Measurements from ENCODE around the gene COPS7A.

COPS7A gene

DNA sequence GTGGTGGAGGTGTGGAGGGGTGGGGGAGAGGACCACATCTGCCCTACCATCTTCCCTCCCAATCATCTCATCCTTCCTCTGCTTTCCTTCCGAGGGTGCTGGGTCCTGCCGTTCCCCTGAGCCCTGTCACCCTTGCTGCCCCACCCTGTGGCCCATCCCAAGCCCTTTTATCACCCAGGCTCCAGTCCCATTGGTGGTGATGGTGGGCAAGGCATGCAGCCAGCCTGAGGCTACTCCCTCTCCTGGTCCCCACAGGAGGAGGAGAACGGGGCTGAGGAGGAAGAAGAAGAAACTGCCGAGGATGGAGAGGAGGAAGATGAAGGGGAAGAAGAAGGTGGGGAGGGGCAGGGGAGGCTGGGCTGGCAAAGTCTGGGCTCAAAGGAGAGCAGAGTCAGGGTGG, 45.8 kb downstream of the COPS7A start:
- no peak for DNase-seq (ENCODE audit: low read depth in 2 of 2)

DNA sequence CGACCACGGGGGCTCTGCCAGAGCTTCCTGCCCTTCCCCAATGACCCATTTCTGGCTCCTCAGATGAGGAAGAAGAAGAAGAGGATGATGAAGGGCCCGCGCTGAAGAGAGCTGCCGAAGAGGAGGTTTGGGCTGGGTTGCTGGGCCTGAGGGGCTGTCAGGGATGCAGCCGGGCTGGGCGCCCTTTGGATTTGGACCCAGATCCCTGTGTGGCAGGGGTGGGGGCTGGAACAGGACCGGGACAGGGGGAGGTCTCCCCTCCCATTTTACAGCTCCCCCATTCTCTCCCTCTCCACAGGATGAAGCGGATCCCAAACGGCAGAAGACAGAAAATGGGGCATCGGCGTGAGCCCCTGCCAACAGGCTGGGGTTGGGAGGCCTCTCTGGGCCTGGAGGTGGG, 46.2 kb downstream of the COPS7A start:
- no peak for DNase-seq (ENCODE audit: low read depth in 2 of 2)

DNA sequence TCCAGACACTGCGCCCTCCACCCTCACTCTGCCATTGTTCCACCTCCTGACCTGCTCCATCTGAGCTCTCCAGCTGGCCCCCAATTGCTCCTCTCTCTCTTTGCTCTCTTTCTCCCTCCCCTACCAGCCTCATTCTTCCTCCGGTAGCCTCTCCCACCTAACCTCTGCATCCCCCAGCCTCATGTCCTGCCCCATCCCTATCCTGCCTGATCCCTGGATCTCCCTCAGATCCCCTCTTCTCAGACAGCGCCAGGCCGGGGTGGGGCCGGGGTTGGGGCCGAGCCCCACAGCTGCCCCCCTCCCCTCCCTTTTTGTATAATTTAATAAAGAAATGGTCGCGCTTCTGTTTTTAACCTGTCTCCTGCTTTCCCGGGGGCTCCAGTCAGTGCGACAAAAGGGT, 46.8 kb downstream of the COPS7A start:
- no peak for DNase-seq (ENCODE audit: low read depth in 2 of 2)

DNA sequence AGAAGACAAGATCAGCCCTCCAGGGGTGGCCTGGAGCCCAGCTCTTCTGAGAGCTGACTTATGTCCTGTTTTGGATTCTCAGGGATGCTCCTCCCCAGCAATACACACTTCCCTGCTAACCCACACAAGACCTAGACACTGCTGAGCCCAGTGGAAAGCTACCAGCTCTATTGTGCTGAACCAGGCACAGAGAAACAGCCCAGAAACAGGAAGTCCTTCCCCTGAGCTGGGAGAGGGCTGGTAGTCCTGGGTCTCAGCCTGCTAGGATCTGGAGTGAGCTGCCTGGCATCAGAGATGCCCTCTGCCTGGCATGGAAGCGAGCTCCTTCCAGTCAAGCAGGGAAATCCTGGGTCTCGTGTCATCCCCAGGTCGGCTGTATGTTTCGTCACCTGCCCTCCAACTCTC, 47.2 kb downstream of the COPS7A start:
- no peak for DNase-seq (ENCODE audit: low read depth in 2 of 2)

DNA sequence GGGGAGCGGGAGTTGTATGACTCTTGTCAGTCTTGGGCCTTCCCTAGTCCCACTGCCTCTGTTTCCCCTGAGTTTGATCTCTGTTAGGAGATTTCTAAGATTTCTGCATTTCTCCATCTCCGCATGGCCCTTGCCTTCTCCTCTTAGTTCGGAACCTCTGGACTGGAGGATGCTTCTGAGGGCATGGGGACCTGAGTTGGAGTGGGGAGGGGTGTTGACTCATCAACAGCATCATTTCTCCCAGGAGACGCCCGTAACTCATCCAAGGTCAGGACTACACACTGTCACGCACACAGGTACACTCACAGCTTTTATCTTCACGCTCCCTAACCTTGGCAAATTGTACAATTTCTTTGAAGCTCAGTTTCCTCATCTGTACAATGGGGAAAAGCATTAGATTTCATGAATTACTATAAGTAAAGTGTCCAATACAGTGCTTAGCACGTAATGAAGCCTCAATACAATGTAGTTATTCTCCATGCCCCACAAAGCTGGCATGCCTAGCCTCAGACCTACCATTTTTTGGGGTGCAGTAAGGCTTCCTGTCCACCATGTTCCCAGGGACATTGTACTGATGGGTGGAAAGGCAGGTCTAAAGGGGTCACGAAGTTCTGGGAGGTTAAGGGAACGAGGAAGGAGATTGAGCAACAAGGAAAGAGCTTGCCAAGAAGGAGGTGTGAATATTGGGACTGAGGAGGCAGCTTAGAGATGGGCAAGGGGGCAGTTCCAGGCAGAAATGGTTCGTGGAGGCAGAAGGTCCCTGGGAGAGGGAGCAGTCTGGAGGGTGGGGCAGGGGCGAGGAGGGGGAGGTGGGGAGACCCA, 47.9 kb downstream of the COPS7A start:
- no peak for DNase-seq (ENCODE audit: low read depth in 2 of 2)

DNA sequence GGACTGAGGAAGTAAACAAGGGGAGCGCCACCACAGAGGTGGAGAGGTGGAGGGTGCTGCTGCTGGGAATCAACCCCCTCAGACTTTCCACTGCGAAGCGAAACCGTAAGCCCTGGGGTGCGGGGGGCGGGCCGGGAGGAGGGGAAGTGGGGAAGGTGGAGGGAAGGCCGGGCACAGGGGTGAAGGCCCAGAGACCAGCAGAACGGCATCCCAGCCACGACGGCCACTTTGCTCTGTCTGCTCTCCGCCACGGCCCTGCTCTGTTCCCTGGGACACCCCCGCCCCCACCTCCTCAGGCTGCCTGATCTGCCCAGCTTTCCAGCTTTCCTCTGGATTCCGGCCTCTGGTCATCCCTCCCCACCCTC, 48.5 kb downstream of the COPS7A start, which contains the start of gene LAG3:
Gene LAG3, plus strand, starts transcription at position 190 of the 365 bp plus-strand sequence. CDS start 333 bp downstream, outside the sequence.
- DNase-seq (ENCODE audit: low read depth in 2 of 2) = peak; percentile 65 to 73

DNA sequence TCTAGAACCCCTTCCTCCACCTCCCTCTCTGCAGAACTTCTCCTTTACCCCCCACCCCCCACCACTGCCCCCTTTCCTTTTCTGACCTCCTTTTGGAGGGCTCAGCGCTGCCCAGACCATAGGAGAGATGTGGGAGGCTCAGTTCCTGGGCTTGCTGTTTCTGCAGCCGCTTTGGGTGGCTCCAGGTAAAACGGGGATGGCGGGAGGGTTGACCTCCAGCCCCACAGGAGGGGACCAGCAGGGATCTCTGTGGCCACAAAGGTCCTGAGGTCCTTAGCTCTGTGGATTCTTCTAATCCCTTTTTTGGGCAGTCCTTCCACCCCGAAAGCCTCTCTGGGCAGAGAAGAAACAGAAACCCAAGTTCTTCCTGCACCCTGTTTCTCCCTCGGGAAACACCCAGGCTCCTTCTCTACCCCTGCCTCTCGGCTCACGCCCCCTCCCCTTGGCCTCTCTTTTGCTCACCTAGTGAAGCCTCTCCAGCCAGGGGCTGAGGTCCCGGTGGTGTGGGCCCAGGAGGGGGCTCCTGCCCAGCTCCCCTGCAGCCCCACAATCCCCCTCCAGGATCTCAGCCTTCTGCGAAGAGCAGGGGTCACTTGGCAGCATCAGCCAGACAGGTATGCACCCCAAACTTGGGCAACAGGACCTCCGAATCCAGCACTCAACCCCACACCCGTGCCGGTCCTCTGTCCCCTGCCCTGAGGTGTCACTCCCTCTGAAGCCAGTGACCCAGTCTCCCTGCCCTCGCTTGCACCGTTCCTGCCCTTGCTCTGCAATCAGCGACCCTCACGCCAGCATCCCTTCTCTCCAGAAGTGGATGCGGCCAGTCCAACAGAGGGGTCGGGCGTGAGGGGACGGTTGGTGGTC, 49.1 kb downstream of the COPS7A start:
- DNase-seq (ENCODE audit: low read depth in 2 of 2) = no peak

DNA sequence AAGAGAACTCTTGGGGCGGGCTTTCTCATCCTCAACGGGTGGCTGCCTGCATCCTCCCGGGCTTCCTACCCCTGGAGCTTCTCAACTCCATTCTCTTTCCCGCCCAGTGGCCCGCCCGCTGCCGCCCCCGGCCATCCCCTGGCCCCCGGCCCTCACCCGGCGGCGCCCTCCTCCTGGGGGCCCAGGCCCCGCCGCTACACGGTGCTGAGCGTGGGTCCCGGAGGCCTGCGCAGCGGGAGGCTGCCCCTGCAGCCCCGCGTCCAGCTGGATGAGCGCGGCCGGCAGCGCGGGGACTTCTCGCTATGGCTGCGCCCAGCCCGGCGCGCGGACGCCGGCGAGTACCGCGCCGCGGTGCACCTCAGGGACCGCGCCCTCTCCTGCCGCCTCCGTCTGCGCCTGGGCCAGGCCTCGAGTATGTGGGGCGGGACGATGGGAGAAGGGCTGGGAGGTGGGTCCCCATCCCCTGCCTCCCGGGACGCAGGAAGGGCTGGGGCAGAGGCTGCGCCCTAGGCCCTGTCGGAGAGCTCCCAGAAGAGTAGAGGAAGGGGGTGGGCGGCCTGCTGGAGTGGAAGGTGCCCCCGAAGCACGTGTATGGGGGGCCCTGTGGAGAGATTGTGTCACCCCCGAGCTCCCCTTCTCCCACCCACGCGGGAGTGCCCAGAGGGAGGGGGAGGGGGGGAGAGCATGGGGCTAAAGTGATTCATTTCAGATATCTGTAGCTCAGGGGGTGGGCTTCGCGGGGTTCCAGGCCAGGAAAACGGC, 49.9 kb downstream of the COPS7A start:
- peak; percentile 75 to 81 for DNase-seq (ENCODE audit: low read depth in 2 of 2)

DNA sequence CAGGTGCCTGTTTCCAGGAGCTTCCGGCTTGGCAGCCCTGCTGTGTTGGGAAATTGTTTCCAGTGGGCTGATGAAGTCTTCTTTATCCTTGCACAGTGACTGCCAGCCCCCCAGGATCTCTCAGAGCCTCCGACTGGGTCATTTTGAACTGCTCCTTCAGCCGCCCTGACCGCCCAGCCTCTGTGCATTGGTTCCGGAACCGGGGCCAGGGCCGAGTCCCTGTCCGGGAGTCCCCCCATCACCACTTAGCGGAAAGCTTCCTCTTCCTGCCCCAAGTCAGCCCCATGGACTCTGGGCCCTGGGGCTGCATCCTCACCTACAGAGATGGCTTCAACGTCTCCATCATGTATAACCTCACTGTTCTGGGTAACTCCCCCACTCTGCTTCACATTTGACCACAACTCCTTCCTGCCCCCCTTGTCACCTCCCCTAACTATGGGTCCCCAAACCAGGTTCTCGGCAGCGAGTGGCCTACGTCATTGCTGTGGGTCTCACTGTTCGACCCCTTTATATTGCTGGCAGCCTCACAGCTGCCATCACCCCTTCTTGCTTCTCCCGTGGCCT, 50.7 kb downstream of the COPS7A start:
- DNase-seq (ENCODE audit: low read depth in 2 of 2) = peak in 1 of 2 donors; percentile 65

DNA sequence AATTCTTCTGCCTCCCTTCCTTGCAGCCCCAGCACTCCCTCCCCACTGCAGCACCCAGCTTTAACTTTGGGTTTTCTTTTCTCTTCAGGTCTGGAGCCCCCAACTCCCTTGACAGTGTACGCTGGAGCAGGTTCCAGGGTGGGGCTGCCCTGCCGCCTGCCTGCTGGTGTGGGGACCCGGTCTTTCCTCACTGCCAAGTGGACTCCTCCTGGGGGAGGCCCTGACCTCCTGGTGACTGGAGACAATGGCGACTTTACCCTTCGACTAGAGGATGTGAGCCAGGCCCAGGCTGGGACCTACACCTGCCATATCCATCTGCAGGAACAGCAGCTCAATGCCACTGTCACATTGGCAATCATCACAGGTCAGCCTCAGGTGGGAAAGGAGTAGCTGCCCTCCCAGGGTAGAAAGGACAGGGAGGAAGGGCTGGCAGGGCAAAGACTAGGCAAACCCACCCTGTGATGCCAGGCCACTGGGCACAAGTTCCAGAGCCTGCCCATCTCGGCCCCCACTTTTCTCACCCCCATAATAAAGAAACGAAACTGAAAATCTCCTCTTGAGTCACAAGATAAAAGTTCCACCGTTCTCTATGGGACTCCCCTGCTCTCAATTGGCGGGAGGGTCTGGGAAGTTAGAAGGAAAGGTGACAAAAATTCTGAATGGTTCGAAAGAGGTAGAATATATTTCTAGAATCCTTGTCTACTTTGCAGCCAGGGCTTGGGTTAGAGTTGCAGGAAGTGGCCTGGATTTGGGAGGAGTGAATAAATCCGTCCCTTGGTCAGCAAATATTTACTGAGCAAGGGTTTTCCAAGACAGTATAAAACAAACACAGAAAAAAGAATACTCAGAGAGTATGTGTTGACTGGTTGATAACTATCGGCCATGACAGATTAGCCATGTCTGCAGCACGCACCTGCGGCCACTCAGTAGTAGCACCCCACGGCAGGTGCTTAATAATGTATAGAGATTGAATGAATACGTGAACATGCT, 51.6 kb downstream of the COPS7A start:
- no peak for DNase-seq (ENCODE audit: low read depth in 2 of 2)

DNA sequence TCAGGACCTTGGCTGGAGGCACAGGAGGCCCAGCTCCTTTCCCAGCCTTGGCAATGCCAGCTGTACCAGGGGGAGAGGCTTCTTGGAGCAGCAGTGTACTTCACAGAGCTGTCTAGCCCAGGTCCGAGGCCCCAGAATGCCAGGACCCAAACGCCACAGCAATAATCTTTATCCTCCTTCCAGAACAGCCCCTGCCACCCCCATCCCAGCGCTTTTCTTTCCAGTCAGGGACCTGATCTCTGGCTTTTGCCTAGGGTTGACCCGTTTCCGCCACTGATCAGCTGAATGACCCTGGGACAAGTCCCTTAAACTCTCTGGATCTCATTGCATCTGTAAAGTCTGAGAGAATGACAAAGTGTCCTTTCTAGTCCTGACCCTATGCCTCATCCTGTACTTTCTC, 53.5 kb downstream of the COPS7A start:
- DNase-seq (ENCODE audit: low read depth in 2 of 2) = no peak

DNA sequence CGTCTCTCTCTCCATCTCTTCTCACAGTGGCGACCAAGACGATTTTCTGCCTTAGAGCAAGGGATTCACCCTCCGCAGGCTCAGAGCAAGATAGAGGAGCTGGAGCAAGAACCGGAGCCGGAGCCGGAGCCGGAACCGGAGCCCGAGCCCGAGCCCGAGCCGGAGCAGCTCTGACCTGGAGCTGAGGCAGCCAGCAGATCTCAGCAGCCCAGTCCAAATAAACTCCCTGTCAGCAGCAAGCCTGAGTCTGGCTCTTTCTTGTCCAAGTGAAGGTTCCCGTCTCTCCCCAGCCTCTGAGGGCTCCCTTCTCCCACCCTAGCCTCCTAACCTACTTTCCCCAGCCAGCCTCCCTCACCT, 54.3 kb downstream of the COPS7A start:
- no peak for DNase-seq (ENCODE audit: low read depth in 2 of 2)

DNA sequence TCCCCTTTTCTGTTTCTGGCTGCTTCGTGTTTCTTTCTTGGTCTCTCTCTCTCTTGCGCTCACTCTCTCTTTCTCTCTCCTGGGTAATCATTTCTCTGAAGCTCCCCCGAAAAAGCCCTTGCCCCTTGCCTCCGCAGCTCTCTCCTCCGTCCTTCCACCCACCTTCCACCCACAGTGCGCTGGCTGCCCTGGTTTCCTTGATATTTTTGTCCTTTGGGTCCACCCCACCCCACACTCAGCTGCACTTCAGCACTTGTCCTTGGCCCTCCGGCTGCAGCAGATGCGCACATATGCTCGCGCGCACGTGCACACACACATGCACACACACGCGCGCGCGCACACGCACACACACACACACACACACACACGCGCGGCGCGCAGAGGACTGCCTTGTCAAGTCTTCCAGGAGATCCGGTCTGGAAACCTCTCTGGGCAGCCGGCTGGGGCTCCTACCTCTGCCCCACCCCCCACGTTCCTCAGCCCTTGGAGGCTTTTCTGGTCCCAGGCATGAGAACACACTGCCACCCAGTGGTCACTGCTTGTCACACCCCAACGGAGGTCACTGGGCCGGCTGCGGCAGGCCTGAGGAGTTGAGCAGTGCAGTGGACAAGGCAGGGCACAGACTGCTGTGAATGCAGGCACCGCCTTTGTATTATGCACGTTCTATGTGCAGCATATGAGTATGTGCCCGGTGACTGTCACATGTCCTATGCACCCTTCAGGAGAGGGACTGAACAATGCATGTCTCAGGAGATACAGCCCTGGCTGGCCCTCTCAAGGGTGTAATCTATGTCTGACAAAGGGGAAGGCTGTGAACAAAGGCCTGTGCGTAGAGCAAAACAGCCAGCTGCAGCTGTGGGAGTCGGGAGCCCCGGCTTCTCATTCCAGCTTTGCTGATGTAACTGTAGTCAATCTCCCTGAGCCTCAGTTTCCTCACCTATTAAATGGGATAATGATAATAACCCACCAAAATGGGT, 55.0 kb downstream of the COPS7A start:
- DNase-seq (ENCODE audit: low read depth in 2 of 2) = peak; percentile 78 to 83

DNA sequence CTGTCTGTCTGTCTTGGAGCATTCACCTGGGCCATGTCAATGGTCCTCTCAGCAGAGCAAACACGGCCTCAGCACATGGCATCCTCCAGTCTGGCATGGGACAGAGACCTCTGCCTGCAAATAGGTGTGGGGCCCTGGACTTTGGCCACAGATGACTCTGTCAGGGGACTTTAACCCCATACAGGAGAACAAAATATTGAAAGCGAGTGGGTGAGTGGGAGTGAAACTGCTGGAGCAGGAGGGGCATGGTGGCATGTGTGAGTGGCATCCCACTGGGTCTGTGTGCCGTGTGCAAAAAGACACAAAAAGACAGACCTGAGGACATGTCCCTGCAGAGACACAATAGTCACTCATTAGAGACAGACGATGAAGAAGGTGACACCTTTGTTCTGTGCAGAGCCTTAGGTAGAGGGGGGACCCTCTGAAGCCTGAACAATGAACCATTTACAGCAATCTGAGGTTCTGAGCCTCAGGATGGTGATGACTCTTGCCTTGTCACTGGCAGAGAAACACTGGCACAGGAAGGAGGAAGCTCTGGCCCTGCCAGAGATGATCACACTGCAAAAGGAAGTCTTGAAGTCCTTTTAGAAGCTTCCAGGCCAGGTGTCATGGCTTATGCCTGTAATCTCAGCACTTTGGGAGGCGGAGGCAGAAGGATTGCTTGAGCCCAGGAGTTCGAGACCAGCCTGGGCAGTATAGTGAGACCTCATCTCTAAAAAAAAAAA, 56.0 kb downstream of the COPS7A start:
- DNase-seq (ENCODE audit: low read depth in 2 of 2) = no peak

DNA sequence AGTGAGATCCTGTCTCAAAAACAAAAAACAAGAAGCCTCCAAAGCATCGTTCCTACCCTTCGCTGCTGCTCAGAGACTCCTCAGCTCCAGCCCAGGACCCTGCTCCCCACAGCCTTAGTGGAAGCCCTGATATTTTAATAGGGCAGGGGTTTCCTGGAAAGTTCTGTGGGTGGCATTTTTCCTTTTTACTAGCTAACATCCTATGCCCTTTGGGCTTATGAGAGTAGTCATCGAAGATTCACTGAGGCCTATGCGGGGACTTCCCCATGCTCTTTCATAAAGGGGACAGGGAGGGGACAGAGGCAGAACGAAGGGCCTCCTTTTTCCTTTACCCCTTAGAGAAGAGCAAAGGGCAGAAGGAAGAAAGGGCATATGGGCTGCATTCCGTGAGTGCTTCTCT, 56.7 kb downstream of the COPS7A start:
- DNase-seq (ENCODE audit: low read depth in 2 of 2) = no peak

All from stimulated activated CD8-positive, alpha-beta memory T cell treated with anti-CD3 and anti-CD28 coated beads, Interleukin-15, amount 100 ng/mL, for 48 hours (primary cell).